A204.1 (cell line): ENCODE data around the gene CASP3.

Source experiments
- FAIRE-seq: peaks from 2 replicates; lab custom pipeline; 2012; peaks lifted over from hg19 to GRCh38; lab: Jason Lieb, UNC

The CASP3 gene

DNA sequence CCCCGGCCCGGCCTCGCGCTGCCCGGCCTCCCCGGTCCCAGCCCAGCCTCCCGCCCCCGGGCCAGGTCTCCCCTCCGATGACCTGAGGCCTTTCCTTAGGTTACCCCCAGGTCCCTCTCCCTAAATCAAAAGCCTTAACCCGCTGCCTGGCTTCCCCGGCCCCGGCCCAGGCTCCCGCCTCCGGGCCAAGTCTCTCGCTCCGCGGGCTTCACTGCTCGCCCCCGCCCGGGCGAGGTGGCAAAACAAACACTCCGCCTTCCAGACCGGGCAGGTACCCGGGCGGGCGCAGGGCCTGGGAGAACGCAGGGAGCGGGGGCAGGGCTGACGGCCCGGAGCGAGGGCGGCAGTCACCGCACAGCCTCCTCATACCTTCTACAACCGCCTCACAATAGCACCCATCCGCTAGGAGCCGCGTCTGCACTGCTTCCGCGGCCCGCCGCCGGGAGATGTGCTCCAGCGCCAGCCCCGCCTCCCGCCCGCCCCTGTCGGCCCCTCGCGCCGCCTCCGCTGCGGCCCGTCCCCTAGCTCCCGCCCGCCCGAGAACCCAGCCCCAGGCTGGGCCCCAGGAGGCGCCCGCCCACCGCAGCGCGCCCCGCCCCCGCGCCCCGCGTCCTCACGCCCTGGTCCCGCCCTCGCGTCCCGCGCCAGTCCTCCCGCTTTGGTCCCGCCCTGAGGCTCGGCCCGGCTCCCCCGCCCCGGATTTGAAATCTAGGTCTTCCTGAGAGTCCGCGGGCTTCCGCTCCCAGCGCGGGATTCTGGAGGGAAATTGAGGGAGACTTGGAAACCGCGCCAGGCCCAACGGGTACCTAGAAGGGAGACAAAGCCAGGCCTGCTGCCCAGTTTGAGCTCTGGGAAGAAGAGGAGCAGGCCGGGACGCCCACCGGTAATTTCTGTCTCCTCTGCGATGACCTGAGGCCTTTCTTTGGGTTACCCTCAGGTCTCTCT, at the start of gene CASP3, which contains the start of gene PRIMPOL:
Gene CASP3 (minus strand): TSS at position 422 of the 945 bp plus-strand sequence. CDS start 10,994 bp downstream, outside the sequence.
Gene PRIMPOL (plus strand): TSS at position 713 of the 945 bp plus-strand sequence. CDS start 7,403 bp downstream, outside the sequence.
- no peak for FAIRE-seq

DNA sequence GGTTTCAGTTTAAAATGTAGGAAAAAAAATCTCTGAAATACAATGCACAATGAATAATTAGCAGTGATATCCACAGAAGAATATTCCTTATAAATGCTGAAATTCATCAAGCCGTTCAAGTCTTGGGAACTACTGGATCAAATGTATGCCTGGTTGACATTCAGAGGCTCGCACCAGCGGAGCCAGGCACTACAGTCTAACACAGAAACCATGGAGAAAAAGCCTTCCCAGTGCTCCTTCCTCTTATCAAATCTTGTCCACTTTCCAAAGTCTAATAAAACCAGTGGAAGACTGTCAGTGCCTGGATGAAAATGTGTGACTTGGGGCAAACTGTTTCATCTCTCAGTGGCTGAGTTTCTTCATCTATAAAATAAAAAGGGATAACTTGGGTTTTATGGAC, 48.7 kb upstream of the CASP3 start:
- FAIRE-seq, result no peak

DNA sequence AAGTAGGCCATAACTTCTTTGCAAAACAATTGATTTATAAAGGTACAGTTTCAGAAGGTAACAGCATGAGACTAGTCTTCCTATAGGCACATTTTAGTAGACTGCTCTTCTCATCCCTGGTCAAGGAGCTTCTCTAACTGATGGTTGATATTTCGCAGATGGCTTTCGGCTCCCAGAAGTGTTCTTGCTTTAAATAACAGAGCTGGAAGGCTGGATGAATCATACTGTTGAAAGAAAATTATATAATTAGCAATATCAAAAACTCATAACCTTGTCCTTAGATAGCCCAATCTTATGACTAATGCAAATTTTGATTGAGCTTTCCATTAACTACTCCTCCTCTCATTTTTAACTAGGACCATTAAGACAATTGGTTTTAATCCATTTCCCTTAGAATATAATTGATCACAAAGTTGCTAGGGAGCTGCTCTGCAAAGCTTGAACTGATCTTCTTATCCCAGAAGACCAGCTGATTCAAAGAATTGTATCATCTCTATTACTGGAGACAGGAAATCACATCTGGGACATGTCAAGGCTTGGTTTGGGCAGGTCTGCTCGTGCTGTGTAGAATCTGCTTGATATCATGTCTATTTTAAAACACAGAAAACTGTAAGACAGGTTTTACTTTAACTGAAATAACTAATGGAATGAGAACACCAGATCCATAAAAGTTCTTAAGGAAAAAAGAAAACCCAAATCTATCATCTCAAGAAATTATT, 46.1 kb upstream of the CASP3 start:
- FAIRE-seq, result no peak

DNA sequence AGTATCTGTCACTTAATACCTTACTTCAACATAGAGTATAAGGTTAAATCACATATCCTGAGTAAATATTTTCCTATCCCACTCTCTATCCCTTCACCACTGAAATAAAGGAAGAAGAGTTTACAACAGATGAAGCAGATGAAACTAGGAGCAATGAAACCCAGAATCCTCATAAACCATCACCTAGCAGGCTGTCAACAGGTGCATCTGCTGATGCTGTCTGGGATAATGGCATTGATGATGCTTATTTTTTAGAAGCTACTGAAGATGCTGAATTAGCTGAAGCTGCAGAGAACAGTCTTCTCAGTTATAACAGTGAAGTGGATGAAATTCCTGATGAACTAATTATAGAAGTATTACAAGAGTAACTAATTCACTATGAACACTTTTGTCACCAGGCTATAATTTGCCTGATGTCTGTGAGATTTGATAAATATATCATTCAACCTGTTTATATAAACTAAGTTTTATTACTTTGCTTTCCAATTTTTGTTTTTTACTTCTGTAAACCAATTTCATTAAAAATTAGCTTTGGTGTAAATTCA, 45.2 kb upstream of the CASP3 start:
- FAIRE-seq, result no peak

DNA sequence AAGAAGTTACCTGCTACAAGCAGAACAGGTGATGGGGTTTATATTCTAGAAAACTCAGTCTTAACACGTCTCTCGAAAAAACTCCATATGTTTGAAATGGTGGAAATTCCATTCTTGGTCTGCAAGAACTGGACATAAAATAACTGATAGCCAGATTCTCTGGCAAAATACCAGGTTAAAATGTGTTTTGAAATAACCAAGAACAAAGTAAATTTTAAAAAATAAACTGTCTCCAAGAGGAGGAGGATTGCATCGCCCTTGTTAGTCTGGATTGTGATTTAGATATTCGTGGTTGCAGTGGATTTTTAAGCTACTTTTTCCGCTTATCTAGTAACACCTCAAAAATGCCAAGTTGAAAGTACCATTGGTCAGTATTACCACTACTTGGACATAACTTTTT, 43.8 kb upstream of the CASP3 start:
- FAIRE-seq, result no peak

DNA sequence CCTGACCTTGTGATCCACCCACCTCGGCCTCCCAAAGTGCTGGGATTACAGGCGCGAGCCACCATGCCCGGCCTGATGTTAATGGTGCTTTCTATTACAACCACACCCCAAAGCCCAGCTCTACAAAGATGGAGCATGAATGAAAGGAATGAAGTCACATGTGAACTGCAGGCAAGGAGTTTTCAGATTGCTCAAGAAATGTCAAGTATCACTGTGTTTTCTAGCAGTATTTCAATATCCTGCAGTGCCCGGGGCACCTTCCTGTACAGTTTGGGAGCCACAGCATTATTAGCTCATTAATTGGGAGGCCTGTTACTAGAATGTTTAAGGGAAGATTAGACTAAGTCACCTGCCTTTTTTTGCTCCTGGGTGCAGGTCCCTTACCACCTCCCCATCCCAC, 40.4 kb upstream of the CASP3 start:
- no peak for FAIRE-seq

DNA sequence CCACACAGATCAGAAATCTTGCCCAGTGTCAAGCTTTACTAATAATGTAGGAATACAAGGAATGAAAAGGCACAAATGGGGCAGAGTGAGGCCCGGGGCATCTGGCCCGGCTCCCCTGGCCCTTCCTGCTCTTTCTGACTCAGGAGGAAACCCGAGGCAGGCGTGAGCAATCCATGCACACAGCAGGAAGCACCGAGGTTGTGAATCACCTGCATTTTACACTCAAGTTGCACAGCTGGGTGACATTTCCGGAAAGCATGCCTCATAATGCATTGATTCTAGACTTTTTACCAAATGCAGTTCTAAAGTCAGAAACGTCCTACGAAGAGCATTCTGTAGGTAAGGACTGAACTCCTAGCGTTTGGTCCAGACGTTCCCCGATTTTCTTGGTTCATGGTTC, 39.2 kb upstream of the CASP3 start:
- FAIRE-seq, result no peak

DNA sequence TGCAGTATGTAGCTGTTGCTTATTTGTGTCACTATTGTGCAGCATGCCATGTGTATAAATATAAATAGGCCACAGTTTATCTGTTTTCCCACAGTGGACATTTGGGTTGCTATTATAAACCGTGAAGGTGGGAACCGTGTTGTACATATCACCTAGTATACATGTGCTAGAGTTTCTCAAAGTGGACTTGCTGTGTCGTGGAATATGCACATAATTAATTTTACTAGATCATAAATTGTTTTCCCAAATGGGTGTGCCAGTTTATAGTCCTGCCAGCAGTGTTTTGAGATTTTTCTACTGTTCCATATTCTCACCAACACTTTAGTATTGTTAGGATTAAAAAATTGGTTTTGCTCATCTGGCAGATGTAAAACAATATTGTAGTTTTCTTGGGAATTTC, 38.8 kb upstream of the CASP3 start:
- FAIRE-seq, result no peak

DNA sequence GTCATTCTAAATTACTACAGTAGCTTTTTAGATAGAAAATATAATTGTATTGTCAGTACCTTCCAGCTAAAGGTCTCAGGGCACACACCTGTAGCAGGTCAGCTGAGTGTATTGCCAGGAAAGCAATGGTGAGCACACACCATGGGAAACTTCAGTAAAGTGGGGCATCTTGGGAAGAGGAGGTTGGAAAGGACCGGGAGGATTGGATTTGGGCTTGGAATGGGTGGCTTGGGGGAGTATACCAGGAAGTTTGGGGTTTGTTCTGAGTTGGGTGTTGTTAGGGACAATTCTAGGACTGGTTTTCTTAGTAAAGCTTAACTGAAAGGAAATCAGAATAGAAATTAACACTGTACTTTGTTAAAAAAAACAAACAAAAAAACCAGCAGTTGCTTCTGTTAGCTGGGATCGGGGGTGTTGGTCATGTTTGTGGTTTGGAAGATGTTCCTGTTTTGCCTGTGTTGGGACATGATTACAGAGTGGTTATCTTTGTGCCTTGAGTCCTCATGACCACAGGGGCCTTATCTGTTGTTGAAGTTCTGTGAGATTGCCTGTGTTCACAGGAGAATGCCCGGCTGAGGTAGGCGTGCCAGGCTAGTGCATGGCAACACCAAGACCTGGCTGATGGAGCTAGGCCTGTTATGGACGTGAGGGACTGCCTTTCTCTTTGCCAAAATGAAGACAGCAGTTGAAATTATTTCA, 35.4 kb upstream of the CASP3 start:
- no peak for FAIRE-seq

DNA sequence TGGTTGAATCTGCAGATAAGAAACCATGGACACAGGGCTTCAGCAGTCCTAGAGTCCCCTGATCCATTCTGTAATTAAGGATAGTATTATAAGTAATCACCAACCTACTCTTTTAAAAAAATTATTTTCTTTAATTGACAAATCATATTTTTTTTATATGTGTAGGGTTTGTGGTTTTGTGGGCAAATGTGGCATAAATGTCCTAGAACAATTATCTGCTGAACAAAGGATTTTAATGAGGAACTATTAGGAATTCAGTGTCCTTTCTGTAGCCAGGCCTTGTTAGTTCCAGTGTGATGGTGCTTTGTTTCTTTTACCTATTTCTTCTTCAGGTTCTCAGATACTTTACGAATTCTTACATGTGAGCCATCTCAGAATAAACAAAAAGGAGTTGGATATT, 32.7 kb upstream of the CASP3 start:
- no peak for FAIRE-seq

DNA sequence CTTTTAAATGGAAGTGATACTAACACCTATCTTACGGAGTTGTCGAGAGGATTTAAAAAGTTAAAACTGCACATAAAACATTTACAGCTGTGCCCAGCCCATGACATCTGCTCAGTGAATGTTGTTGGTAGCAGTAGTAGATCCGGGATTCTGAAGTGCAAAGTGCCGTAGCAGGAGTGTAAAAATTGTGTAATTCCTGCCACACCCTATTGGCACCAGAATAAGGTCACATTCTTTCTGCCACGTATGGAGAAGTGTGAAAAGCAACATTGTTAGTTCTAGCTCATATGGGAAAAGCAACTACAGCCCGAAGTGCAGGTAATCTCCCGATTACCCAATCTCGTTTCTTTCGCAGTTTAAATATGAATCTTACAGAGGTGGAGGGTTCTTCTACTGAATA, 31.5 kb upstream of the CASP3 start:
- FAIRE-seq, result no peak

DNA sequence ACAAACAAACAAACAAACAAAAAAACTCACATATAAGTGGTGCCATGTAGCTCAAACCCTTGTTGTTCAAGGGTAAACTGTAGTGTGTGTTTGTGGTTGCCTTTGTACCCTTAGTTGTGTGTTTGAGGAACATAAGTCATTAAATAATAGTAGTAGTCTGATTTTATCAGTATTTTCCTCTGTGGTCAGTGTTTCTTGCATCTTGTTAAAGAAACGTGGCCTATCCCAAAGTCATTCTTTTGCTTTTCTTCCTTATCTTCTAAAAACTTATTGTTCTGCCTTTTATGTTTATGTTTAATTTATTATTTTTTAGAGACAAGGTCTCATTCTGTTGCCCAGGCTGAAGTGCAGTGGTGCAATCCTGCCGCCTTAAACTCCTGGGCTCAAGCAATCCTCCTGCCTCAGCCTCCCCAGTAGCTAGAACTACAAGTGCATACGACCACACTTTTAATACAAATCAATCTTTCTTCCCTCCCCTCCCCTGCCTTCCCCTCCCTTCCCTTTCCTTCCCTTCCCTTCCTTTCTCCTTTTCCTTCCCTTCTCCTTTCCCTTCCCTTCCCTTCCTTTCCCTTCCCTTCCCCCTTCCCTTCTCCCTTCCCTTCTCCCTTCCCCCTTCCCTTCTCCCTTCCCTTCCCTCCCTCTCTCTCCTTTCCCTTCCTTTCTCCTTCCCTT, 26.7 kb upstream of the CASP3 start:
- FAIRE-seq, result no peak

DNA sequence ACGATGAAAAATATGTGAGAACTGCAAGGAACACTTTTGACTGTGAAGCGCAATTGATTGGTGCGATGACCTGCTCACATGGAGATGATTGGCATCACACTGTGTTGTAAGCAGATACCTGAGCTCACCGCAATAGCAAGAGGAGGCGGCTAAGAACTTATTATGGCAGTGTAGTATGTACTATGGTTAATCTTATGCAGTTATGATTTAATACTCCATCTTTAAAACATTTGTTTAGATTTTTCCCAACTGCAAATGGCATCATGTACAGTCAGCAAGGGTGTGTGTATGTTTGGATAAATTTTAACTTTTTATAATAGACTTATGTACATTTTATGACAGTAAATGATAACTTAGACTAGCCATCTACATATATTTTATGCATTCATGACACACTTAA, 25.8 kb upstream of the CASP3 start:
- no peak for FAIRE-seq

DNA sequence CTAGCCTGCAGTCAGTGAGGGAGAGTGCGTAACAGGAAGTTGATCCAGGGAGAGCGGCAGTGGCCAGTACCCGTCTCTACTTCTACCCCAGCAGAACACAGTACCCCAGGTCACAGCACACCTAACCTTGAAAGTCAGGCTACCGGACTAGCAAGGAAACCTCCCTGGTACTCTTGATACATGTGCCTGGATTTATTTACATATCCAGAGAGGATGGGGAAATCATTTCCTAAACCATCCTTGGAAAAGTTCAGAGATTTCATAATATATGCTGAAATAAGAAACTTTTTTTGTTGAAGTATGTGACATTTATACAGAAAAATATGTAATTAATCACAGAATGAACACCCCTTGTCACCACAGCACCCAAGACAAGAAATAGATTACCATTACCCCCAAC, 24.8 kb upstream of the CASP3 start:
- no peak for FAIRE-seq

DNA sequence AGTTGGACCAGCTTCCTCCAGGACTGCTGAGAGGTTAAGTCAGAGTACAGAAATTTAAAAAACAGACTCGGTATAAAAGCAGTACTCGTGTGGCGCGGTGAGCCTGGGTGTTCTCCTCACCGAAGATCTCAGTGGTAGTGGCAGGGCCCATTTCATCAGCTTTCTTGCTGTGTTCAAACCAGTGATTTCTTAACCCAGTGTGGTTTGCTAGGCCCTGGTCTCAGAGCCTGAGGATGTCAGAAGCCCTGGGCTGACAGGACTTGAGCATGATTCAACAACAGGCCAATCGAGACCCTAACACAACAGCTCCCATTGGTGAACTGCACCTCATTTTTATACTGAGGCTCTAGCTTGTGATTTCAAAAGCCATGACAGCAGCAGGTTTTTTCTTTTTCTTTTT, 23.5 kb upstream of the CASP3 start:
- no peak for FAIRE-seq

DNA sequence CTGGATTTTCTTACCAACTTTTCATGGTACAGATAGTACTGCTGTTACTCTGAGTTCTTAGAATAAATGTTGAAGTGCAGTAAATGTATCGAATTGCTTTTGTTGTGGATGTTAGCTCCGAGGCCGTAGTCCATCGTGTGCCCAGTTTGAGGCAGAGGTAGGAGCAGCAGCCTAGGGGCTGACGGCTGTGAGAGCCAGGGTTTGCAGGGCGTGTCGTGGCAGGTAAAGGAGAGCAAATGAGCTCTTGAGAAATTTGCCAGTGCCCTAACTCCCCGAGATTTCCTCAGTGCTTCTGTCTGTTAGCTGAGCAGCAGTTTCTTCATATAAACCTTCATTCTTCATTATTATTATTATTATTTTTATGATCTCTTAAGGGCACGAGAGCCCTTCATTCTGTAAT, 21.9 kb upstream of the CASP3 start:
- no peak for FAIRE-seq

DNA sequence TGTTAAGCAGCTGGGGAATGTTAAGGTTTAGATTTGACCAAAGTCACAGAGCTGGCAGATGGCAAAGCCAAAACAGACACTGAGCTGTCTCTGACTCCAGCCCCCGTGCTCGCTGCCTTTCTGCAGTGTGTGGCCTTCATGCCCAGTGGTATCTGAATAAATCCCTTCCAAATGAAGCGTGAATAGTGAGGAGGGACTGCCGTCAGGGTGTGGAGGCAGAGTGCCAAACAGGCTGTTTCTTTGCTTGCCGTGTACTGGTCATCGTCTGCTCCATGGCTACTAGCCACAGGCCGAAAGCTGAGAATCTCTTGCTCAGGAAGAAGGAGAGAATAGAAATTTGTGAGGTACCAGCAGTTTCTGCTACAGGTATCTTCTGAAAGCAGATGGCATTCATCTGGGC, 20.0 kb upstream of the CASP3 start:
- no peak for FAIRE-seq

DNA sequence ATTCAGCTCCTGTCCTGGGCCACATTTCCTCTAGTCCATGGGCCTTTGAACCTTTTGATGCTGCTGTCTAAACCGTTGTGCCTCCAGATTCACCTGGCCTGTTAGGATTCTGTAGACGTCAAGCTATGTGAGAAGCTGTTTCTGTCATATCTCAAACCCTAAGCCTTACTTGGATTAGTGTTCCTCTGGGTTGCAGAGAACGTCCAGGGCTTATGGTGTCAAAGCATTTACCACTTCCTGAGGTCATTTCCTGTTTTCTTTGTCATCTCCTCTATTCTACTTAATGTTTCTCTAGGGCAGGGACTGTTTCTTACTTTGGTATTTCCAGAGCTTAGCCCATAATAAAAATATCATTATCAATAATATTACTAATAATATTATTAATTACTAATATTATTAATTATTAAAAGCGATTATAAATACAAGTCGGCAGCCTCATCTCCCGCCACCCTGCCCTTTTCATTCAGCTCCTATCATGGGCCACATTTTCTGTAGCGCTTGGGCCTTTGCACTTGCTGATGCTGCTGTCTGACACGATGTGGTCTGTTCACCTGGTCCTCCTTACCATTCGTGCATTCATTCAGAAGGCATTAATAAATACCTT, 19.4 kb upstream of the CASP3 start:
- FAIRE-seq, result no peak

DNA sequence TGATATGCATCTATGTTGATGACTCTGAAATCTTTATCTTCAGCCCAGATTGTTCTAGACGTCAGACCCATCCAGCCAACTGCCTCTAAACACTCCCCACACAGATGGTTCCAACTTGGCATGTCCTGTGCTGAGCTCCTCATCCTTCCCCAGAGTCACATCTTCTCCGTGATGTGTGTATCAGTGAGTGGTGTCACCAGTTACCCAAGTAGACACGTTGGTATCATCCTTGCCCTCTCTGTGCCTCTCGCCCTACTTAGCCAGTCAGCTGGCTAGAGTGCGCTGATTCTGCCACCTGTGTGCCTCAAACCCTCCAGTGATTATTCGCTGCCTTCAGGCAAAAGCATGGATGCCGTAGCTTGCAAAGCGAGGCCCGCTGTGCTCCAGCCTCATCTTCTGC, 18.8 kb upstream of the CASP3 start:
- no peak for FAIRE-seq

DNA sequence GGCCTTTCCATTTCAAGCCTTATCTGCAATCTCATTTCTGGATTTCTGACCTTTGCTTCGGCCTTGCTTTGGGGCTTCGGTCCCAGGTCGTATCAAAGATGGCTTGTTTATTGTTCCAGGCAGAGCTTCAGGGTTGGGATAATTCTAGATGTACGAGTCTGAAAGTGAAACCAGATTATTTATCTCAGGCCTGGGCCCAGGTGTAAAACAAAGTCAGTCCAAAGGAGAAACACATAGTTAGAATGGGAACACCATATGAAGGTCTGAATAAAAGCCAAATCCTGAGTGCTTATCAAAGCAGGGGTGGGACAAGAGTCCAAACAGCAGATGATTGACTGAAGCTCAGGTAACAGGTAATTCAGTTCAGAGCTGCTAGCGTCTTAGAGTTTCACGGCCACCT, 17.4 kb upstream of the CASP3 start:
- no peak for FAIRE-seq

DNA sequence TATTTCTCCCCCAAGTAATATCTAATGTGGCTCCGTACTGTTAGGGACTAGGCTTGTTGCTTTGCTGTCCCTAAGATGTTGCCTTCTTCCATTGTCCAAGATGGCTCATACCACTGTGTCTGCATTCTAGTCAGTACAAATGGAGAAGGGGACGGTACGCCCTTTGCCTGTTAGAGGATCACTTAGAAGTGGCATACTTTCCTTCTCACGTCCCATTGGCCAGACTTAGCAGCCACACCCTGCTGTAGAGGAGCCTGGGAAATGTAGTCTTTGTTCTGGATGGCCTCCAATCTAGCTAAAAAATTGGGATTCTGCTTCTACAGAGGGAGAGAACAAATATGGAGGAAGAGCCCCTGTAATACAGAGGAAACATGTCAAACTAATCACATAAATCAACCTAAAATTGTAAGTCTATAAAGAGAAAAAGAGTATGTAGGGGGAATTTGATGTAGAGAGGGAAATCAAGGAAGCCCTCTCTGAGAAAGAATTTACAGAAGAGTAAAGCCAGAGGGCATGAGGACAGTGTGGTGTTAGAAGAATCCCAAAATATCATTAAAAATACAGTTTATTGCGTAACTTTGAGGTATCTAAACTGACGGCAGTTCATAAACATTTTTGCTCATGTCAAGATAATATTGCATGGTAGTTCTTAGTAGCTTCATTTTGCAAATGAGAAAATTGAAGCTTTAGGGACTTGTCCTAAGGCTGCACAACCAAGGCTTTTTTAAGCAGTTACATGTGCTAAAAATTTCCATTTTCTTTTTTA, 15.4 kb upstream of the CASP3 start:
- FAIRE-seq, result no peak
